Lung (tissue), 12 donors: ENCODE results near the gene GUCY1A1. TPM values are rescaled to one million over a fixed set of nuclear protein-coding genes. Genes with fewer than 3 reads are reported as not detected.

Experiments
- ATAC-seq: fragments of 200-7000 bp; cut with Tn5 transposase; one replicate; pipeline ENCODE4 v1.9.1; 2020; ENCODE audit warnings: moderate number of reproducible peaks; ENCODE audit not compliant: insufficient read depth, low FRiP score
- DNase-seq, 3 donors: peaks; one replicate each; pipeline ENCODE4 v3.0.0-alpha.2; 2013 to 2017
- H3K27ac ChIP-seq, 2 donors: one replicate each; pipeline ENCODE4 v1.5.1; 2013; ENCODE audit warnings: mild to moderate bottlenecking in 2 of 2, moderate library complexity in 2 of 2, control low read depth in 1 of 2, inconsistent platforms in 1 of 2, low read depth in 1 of 2, low read length in 1 of 2
- H3K27me3 ChIP-seq, 3 donors: one replicate each; pipeline ENCODE4 v1.5.1; 2013; ENCODE audit warnings: low read length in 2 of 3; ENCODE audit not compliant: control insufficient read depth in 3 of 3, insufficient read depth in 3 of 3
- H3K36me3 ChIP-seq, 4 donors: one replicate each; pipeline ENCODE4 v1.5.1; 2013; ENCODE audit warnings: low read length in 4 of 4, mild to moderate bottlenecking in 1 of 4, moderate library complexity in 1 of 4; ENCODE audit not compliant: control insufficient read depth in 4 of 4, insufficient read depth in 4 of 4
- H3K4me1 ChIP-seq, 5 donors: one replicate each; pipeline ENCODE4 v1.5.1; 2013; ENCODE audit warnings: low read length in 5 of 5, mild to moderate bottlenecking in 2 of 5, moderate library complexity in 1 of 5; ENCODE audit not compliant: control insufficient read depth in 5 of 5, insufficient read depth in 5 of 5
- H3K4me3 ChIP-seq: one replicate; pipeline ENCODE4 v1.5.1; 2013; ENCODE audit warnings: mild to moderate bottlenecking, control low read depth, moderate library complexity
- H3K9ac ChIP-seq, 2 donors: one replicate each; pipeline ENCODE4 v1.5.1; 2013; ENCODE audit warnings: low read length in 2 of 2, control low read depth in 1 of 2; ENCODE audit not compliant: insufficient read depth in 1 of 2
- H3K9me3 ChIP-seq, 4 donors: one replicate each; pipeline ENCODE4 v1.5.1; 2013; ENCODE audit warnings: low read length in 3 of 4, mild to moderate bottlenecking in 1 of 4, moderate library complexity in 1 of 4; ENCODE audit not compliant: control insufficient read depth in 4 of 4, insufficient read depth in 3 of 4
- CTCF ChIP-seq: IDR thresholded peaks from 2 replicates; pipeline ENCODE4 v1.5.1; 2012; ENCODE audit warnings: mild to moderate bottlenecking; ENCODE audit errors: control extremely low read depth, extremely low read depth
- WGBS, 2 donors: extraction: QIAGEN DNeasy Blood & Tissue Kit; methylation state at CpG; one replicate each; pipeline ENCODE4 v1.1.7; 2013; 5-methylcytosine and 5-hydroxymethylcytosine counted together
- polyA plus RNA-seq, 2 donors: library from polyadenylated mRNA; stranded (reverse); fragments of 200-250 nt; gene quantifications; one replicate each; pipeline ENCODE4 v1.2.1, GENCODE V29; 2013
- total RNA-seq, 2 donors: library from RNA; depleted of rRNA in 1 of 2; stranded (reverse); fragments of >200 nt in 1 of 2; gene quantifications; one replicate each; pipeline ENCODE4 v1.2.1, GENCODE V29; 2014 to 2021
- donor health status: control.
- donor health status: control.
- donor health status: Bipolar disorder and iron deficiency.
- donor health status: healthy.
- donor health status: DM: yes; HTN: yes; CAD: no.

The GUCY1A1 gene
- total and polyA plus RNA-seq, 4 donors, result 8.0 to 115 (median 28.5) TPM

- ATAC-seq (no peak), DNase-seq (no peak)
- H3K4me3 ChIP-seq, result no peak overlapping the region
- WGBS, 2 donors, result 79 to 93% methylated on average over 2 of the region's 2 CpGs
- H3K9ac ChIP-seq, result no peak overlapping the region
- TF ChIP-seq CTCF, result no peak
- H3K27me3 ChIP-seq, result no peaks in the 10 kb centered on the region
- no peaks in the 10 kb centered on the region for H3K9me3 ChIP-seq
- H3K4me1 ChIP-seq, result peaks cover 0 to 61% (median 14%) of the 10 kb centered on the region in 5 donors
- peak overlapping the region in 1 of 2 donors; percentile 9 for H3K27ac ChIP-seq
- peaks cover 0 to 30% (median 5%) of the 10 kb centered on the region in 4 donors for H3K36me3 ChIP-seq
Observed at GRCh38 chr4:155672342-155672741, 5.7 kb downstream of the GUCY1A1 start.

GRCh38 chr4:155673453-155673979, 6.9 kb downstream of the GUCY1A1 start:
- H3K9ac ChIP-seq, result peak overlapping the region in 1 of 2 donors; percentile 28
- TF ChIP-seq CTCF, result no peak
- H3K27me3 ChIP-seq, result no peaks in the 10 kb centered on the region
- DNase-seq (no peak), ATAC-seq (no peak)
- WGBS, 2 donors, result 79 to 84% methylated on average over 3 of the region's 3 CpGs
- H3K9me3 ChIP-seq, result no peaks in the 10 kb centered on the region
- H3K4me3 ChIP-seq, result no peak overlapping the region
- peaks cover 0 to 67% (median 14%) of the 10 kb centered on the region in 5 donors for H3K4me1 ChIP-seq
- H3K27ac ChIP-seq, result peak overlapping the region in 1 of 2 donors; percentile 7
- H3K36me3 ChIP-seq, result peaks cover 0 to 30% (median 4%) of the 10 kb centered on the region in 4 donors

- Histone ChIP-seq H3K9ac (no peak overlapping the region), H3K4me1 (peaks cover 3 to 68% (median 14%) of the 10 kb centered on the region in 5 donors), H3K27me3 (no peaks in the 10 kb centered on the region), H3K4me3 (no peak overlapping the region), H3K27ac (no peak overlapping the region), H3K36me3 (peaks cover 0 to 29% (median 6%) of the 10 kb centered on the region in 4 donors), H3K9me3 (no peaks in the 10 kb centered on the region)
- ATAC-seq (no peak), DNase-seq (no peak)
- 92% methylated on average over 6 of the region's 6 CpGs for WGBS, 2 donors
- TF ChIP-seq CTCF, result no peak
Observed at GRCh38 chr4:155674669-155675071, 8.0 kb downstream of the GUCY1A1 start.
